HG03460 (cell line): Measurements from ENCODE around the gene NANOS2.

Source experiments
- ATAC-seq: cut with Tn5 transposase; IDR thresholded peaks from one replicate; pipeline ENCODE4 v1.9.1; 2021; ENCODE audit not compliant: unreplicated experiment

The NANOS2 gene

DNA sequence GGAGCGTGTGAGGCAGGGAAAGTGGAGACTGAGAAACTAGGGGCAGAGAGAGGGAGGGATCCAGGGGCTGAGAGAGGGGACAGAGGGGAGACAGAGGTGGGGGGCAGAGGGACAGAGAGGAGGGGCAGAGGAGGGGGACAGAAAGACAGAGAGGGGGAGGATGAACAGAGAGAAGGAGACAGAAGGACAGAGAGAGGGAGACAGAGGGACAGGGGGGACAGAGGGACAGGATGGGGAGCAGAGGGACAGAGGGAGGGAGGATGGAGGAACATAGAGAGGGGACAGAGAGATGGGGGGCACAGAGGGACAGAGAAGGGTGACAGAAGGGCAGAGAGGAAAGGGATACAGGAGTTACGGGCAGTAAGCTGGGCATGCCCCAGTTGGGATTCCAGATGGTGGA is 14.7 kb upstream of the NANOS2 start:
- ATAC-seq = no peak

DNA sequence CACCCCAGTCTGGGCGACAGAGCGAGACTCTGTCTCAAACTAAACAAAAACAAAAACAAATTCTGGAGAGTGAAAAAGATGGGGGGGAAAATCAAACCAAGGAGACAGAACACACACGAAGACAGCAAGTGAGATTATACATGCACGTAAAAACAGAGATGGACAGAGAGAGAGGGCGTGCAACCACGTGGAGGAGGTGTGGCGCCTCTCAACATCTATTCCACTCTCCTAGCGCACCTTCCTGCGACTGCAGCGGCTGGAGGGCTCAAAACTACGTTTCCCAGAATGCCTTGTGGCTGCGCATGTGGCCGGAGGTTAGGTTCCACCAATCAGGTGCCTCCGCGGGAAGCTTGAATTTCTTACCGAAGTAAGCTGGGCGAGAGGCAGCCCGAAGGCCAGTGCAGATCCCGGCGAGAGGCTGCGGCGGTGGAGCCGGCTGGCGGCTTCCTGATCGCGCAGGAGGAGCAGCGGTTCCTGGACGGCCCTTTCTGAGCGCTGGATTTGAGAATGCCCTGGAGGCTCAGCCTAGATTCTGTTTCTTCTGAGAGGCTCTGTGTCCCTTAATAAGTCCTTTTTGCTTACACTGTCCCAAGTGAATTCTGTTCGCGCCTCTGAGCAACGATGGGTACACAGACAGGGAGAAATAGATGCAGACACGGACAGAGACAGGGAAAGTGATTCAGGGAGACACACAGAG is 13.1 kb upstream of the NANOS2 start:
- ATAC-seq = no peak

DNA sequence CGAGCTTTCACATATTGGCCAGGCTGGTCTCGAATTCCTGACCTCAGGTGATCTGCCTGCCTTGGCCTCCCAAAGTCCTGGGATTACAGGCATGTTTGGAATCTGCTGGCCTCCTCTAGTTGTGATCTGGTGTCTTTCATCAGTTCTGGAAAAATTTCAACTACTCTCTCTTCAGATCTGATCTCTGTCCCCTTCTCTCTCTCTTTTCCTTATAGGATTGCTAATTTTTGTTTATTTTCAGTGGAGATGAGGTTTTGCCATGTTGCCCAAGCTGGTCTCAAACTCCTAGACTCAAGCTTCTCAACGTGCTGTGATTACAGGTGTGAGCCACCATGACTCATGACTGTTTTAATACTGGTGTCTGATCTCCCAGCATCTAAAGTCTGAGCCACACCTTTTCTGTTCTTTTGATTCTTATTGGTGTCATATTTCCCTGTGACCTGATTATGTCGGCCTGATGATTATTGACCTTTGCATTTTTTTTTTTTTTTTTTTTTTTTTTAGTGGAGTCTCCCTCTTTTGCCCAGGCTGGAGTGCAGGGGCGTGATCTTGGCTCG is 10.4 kb upstream of the NANOS2 start:
- ATAC-seq = no peak

DNA sequence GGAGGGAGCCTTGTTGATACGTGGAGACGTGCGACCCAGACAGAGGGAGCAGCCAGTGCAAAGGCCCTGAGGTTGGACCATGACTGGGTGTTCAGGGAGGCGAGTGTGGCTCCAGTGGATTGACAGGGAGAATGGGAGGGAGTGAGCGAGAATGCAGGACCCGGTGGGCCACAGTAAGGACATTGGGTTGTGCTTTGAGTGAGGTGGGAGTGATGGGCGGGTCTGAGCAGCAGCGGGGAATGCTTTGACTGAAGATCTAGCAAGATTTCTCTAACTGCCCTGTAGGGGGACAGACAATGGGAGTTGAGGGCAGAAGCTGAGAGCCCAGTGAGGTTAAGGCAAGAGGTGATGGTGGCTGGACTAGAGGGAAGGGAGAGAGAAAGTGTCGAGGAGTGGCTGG is 7.7 kb upstream of the NANOS2 start:
- ATAC-seq = no peak

DNA sequence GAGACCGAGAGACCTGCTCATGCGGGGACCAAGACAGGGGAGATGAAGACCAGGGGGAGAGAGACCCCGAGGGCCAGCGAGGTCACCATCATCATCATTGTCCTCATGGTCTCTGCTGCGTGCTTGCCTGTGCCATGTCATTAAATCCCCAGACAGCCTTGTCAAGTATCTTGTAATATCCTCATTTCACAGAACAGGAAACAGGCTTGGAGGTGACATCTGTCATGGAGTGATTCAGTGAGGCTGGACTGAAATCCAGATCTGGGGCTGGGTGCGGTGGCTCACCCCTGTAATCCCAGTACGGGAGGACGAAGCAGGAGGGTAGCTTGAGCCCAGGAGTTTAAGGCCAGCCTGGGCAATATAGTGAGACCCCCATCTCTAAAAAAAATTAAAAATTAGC is 5.9 kb upstream of the NANOS2 start:
- ATAC-seq = no peak

DNA sequence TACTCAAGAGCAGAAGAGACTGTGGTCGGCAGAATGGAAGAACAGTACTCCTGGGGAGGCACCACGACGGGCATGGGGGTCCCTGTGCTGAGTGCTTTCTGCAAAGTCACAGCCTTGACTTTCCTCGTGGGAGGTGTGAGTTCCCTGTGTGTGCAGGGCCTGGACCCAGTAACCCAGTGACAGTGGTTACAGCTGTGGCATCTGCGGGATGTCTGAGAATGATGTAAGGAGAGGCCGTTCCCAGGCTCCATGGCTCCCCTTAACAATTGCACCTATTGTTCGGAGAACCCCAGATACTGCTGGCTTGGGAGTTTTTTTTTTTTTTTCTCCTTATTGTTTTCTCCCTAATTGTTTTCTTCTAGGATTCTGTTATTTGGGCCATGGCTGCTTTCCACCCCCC is 5.1 kb upstream of the NANOS2 start:
- ATAC-seq = no peak

DNA sequence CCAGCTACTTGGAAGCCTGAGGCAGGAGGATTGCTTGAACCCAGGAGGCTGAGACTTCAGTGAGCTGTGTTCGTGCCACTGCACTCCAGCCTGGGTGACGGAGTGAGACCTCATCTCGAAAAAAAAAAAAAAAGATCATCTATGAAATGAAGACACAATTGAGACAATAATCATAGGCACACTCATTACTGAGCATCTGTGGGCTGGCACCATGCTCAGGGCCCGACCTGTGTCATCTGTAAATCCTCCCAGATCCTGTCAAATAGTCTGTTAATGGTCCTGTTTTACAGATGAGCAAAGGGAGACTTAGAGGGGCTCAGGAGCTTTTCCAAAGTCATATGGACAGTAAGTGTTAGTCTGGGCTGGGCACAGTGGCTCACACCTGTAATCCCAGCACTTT is 4.1 kb upstream of the NANOS2 start:
- no peak for ATAC-seq

DNA sequence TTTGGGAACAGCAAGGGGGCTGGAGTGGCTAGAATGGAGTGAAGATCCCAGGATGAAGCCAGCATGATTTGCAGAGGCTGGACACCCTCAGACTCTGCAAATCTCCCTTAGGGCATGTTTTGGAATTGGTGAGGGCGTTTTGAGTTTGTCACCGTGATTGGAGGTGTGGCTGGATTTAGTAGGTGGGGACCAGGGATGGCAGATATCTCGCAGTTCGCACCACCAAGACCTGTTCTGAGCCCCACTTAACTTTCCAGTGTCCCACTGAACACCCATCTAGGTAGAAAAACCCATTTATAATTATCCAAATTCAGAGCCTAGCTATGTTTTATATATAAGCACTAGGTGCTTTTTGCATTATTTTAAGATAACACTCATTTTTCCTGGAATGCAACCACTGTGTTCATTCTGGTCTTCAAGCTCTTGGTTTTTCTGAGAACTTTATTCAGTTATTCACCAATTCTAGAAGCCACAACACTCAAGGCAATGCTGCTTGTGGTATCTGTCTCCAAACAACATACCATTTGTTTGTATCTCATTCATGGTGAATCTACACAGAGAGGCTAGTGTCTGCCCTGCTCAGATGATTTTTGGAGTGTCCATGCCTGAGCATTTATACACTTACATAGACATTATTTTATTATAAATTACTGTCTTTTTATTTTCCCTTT is 3.0 kb upstream of the NANOS2 start:
- no peak for ATAC-seq

DNA sequence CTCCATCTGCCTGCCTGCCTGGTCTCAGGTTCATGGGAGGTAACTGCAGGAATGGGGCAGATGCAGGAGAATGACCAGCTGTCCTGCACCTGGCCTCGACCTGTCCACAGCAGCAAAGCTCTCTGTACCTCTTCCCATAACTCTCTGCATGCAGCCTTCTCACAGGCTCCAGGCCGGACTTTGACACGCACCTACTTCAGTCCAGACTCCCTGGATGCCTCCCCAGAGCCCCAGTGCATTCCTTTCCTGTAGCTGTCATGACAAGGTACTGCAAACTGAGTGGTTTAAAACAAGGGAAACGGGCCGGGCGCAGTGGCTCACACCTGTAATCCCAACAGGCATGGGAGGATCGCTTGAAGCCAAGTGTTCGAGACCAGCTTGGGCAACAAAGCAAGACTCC is 3.3 kb downstream of the NANOS2 start:
- ATAC-seq = no peak

DNA sequence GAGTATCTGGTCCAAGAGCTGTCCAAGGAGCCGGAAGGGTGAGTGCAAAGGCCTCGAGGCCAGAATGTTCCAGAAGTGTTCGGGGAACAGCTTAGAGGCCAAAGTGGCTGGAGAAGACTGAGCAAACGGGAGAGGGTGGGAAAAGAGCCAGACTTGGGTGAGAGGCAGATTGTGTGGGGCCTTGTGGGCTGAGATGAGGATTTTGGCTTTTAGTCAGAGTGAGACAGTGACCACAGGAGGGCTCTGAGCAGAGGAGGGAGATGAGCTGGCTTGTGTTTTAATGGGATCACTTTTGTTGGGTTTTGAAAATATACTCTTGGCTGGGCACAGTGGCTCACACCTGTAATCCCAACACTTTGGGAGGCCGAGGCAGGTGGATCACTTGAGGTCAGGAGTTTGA is 5.6 kb downstream of the NANOS2 start:
- no peak for ATAC-seq

DNA sequence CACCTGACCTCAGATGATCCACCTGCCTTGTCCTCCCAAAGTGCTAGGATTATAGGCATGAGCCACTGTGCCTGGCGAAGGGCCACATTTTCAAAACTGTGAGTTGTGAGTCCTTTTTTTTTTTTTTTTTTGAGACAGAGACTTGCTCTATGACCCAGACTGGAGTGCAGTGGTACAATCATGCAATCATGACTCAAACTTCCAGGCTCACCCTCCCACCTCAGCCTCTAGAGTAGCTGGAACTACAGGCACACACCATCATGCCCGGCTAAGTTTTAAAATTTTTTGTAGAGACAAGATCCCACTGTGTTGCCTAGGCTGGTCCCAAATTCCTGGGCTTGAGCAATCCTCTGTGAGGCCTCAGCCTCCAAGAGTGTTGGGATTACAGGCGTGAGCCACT is 8.4 kb downstream of the NANOS2 start:
- no peak for ATAC-seq

DNA sequence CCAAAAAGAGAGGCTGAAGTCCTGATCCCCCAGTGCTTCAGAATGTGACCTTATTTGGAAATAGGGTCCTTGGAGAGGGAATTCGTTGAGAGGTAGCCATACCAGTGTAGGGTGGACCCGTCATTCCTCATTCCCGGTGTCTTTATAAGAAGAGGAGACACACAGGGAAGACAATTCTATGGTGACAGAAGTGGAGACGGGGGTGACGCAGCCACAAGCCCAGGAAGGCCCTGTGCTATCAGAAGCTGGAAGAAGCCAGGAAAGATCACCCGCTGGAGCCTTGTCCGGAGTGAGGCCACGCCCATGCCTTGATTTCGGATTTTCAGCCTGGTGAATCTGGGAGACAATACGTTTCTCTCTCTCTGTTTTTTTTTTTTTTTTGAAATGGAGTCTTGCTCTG is 9.6 kb downstream of the NANOS2 start:
- no peak for ATAC-seq

DNA sequence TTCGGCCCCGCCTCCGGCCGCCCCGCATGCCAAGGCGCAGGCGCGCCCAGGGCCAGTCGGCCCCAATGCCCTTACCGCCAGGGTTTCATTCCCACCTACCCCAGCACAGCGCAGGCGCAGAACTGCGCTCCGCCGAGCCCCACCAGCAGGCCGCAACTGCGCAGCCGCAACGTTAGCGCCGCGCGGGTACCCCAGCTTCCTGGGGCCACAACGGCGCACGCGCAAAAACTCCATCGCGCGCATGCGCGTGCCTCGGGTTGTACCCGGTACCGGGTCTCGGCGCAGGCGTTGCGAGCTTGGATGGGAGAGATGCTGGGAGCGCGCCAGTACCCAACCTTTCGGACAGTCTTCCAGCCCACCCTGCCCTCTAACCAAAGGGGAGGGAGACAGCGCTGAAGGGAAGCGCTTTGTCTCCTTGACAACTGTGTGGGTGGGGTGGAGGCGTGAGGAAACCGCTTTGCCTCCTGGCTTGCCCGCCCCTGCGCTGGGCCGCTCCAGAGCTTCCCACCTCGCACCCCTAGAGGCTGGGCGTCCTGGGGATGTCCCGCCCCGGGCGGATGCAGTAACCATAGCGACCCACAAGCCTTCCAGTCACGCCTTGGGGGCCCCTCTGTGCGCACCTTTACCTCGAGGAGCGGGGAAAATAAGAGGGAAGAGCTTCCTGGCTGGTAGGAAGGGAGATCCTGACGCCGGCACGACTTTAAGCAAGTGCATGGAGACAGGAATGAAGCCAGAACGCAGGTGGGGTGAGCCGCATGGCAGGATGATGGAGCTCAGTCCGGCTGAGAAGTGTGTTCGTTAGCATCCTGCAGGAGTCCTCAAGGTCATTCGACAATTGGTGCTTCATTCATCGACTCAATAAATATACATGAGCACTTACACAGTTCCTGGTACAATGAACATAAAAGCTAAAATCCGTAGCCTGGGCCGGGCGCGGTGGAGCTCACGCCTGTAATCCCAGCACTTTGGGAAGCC is 11.6 kb downstream of the NANOS2 start:
- ATAC-seq = peak; percentile 69

DNA sequence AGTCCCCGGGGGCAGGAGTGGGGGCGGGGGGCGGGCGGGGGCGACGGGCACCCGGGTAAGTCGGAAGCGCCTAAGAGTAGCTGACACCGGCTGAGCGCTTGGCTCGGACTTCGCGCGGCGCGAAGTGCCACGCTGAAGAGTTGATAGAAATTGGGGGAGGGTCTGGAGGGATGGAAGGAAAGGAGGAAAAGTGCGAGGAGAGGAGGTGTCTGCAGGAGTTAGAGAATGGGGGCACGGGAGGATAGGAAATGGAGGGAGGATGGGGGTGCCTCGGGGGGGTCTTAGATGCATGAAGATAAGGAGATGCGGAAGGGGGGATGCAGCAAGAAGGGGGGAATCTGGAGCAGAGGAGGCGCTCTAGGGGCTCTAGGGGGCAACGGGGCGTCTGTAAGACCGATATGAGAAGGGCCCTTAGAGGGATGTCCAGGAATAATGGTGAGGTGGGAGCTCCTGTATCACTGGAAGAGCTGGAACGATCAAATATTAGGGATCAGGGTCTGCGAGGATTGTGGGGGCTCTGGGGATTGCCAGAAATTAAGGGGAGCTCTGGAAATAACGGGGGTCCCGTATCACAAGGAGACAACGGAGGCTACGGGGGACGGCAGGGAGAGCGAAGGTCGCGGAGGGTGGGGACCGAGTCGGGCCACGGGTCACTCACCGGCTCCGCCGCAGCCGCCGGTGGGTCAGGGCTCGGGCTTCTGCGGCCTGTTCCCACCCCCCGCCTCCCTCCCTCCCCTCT is 12.5 kb downstream of the NANOS2 start, which contains the start of gene MYPOP:
Gene MYPOP (minus strand): TSS at position 702 of the 739 bp plus-strand sequence. CDS start 840 bp downstream, outside the sequence.
- peak; percentile 2 for ATAC-seq

DNA sequence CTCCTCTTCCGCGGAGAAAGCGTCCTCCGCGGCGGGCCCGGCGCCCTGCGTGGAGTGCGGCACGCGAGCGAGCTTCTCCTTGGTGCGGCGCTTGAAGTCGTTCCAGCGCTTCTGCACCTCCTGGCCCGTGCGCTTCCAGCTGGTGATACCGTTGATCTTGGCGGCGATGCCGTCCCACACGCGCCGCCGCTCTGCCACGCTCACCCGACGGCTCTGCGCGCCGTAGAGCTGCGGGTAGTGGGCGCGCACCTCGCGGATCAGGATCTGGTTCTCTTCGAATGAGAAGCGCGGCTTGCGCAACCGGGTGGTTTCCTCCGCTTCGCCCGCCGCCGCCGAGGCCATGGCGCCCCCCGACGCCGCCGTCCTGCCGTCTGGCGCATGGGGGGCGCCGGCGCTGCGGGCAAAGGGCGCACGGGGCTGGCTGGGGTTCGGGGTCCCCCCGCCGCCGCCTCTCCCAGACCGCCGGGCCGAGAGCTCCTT is 13.1 kb downstream of the NANOS2 start:
- no peak for ATAC-seq

DNA sequence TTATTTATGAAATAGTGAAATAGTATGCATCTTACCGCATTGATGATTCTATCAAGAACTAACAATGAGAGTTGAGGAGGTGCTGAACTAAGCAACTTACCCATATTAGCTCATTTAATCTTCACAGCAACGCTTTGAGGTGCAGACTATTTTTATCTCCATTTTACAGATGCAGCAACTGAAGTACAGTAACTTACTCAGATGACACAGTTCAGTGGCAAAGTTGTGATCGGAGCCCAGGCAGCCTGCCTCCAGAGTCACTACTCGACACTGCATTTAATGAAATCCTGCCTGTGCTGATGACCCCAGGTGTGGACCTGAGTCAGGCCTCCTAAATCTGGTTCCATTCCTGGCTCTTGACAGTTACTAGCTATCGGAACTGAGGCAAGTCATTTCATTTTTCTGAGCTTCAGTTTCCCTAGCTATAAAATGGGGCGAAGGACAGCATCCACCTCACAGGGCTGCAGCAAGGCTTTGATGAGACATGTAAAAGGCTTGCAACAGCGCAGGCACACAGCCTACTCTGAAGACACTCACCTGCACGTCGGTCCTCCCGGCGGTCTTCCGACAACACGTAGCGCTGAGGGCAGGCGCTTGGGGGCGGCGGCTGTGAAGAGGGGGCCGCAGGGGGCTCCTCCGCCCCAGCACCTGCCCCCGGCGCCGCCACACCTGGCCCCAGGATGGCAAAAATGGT is 13.7 kb downstream of the NANOS2 start:
- ATAC-seq = no peak

DNA sequence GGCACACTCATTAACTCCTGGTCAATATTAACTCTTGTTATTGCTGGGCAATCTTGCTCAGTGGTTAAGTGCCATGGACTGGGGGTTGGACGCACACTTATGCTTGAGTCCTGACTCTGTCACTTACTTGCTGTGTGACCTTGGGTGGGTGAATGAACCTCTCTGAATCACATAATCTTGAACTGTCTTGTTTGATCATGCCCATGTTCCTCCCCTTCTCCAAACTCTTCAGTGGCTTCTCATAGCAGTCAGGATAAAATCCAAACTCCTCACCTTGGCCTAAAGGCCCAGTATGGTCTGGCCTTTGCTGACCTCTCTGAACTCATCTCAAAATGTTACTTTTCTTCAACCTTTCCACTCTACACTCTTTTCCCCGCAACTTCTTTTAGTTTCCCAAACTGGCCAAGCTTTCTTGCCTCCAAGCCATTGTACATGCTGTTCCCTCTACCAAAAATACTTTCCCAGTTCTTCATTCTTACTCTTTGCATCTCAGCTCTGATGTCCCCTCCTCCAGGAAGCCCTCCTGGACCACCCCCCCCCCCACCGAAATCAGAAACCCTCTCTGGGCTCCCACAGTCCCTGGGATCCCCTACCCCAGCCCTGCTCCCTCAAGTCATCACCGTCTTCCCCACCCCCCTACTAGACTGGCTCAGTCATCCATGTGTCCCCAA is 14.5 kb downstream of the NANOS2 start:
- ATAC-seq = no peak

DNA sequence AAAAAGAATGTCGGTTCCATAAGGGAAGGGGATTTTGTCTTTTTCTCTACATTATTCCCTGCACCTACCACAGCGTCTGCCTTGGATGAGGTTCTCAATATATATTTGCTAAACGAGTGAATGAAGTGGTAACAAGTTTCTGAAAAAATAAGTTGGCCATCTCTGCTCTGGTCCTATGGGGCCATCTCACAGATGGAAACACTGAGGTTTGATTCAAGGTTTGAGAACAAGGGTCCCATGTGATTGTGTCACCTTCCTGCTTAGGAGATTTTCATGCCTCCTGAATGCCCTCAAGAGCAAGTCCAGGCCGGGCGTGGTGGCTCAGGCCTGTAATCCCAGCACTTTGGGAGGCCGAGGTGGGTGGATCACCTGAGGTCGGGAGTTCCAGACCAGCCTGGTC is 15.3 kb downstream of the NANOS2 start:
- ATAC-seq = no peak

DNA sequence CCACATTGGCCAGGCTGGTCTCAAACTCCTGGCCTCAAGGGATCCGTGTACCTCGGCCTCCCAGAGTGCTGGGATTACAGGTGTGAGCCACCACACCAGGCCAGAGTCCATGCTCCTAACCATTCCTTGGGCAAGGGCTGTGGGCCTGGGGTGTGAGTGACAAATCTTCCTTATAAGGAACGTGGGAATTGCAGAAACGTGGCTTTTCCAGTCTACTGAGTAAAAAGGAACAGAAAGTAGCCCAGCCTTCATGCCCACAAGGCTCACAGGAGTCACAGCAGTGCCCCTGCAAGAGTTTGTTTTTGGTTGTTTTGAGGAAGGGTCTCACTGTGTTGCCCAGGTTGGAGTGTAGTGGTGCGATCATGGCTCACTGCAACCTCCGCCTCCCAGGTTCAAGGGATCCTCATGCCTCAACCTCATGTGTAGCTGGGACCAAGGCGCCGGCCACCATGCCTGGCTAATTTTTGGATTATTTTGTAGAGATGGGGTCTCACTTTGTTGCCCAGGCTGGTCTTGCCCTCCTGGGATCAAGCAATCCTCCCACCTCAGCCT is 17.2 kb downstream of the NANOS2 start:
- no peak for ATAC-seq
